ENCODE results near the gene TCERG1L.

Gene TCERG1L

GRCh38 chr10:131230641-131231322 lies 80.7 kb downstream of the TCERG1L start:
- Histone ChIP-seq H3K9me3 (peaks cover 0 to 15% (median 0%) of the 10 kb centered on the region in 3 donors), H3K36me3 (no peaks in the 10 kb centered on the region), H3K27ac (no peak overlapping the region), H3K27me3 (no peaks in the 10 kb centered on the region), H3K4me3 (no peak overlapping the region), H3K4me1 (no peaks in the 10 kb centered on the region)
- intact Hi-C loops (cut with DNase I; ENCODE audit: low total_unique reads): no loop called here
- TF ChIP-seq CTCF (IDR thresholded peaks at IDR 0.05): no peak
- no peak for DNase-seq

- H3K4me1 ChIP-seq: no peaks in the 10 kb centered on the region
- H3K4me3 ChIP-seq: no peak overlapping the region
- intact Hi-C loops (cut with DNase I; ENCODE audit: low total_unique reads): no loop called here
- H3K27ac ChIP-seq: no peak overlapping the region
- no peak for DNase-seq
- peaks cover 0 to 15% (median 0%) of the 10 kb centered on the region in 3 donors for H3K9me3 ChIP-seq
- no peaks in the 10 kb centered on the region for H3K27me3 ChIP-seq
- TF ChIP-seq CTCF (IDR thresholded peaks at IDR 0.05): no peak
- no peaks in the 10 kb centered on the region for H3K36me3 ChIP-seq
These were observed 81.4 kb downstream of the TCERG1L start for GRCh38 chr10:131230166-131230565.

GRCh38 chr10:131227163-131227740 lies 84.3 kb downstream of the TCERG1L start:
- intact Hi-C loops (cut with DNase I; ENCODE audit: low total_unique reads): no loop called here
- peaks cover 0 to 5% of the 10 kb centered on the region in 2 donors for H3K27me3 ChIP-seq
- no peak for TF ChIP-seq CTCF (IDR thresholded peaks at IDR 0.05)

GRCh38 chr10:131226446-131227162 lies 84.9 kb downstream of the TCERG1L start:
- intact Hi-C loops (cut with DNase I; ENCODE audit: low total_unique reads): no loop called here
- H3K4me1 ChIP-seq: no peaks in the 10 kb centered on the region
- H3K9me3 ChIP-seq: peaks cover 0 to 15% (median 0%) of the 10 kb centered on the region in 3 donors
- no peak overlapping the region for H3K27ac ChIP-seq
- DNase-seq: no peak
- no peak for TF ChIP-seq CTCF (IDR thresholded peaks at IDR 0.05)
- peaks cover 0 to 5% of the 10 kb centered on the region in 2 donors for H3K27me3 ChIP-seq
- no peak overlapping the region for H3K4me3 ChIP-seq
- H3K36me3 ChIP-seq: no peaks in the 10 kb centered on the region

More at GRCh38 chr10:131227163-131227740, 84.3 kb downstream of the TCERG1L start:
- H3K36me3 ChIP-seq: no peaks in the 10 kb centered on the region
- DNase-seq: no peak
- H3K27ac ChIP-seq: no peak overlapping the region
- no peak overlapping the region for H3K4me3 ChIP-seq
- H3K9me3 ChIP-seq: peaks cover 0 to 15% (median 0%) of the 10 kb centered on the region in 3 donors
- H3K4me1 ChIP-seq: no peaks in the 10 kb centered on the region

GRCh38 chr10:131224106-131224505 lies 87.4 kb downstream of the TCERG1L start:
- H3K9me3 ChIP-seq: peaks cover 0 to 2% (median 0%) of the 10 kb centered on the region in 3 donors
- DNase-seq: no peak
- no peak overlapping the region for H3K27ac ChIP-seq
- no peak for TF ChIP-seq CTCF (IDR thresholded peaks at IDR 0.05)
- intact Hi-C loops (cut with DNase I; ENCODE audit: low total_unique reads): no loop called here
- H3K36me3 ChIP-seq: no peaks in the 10 kb centered on the region
- H3K27me3 ChIP-seq: peaks cover 0 to 19% of the 10 kb centered on the region in 2 donors
- no peak overlapping the region for H3K4me3 ChIP-seq
- H3K4me1 ChIP-seq: no peaks in the 10 kb centered on the region
